ENCODE data around the gene EDEM2. TPM values are rescaled to one million over a fixed set of nuclear protein-coding genes. Genes with fewer than 3 reads are reported as not detected.

Gene EDEM2
- total and polyA plus RNA-seq, 10 donors: 18.3 to 37.5 (median 32.2) TPM

DNA sequence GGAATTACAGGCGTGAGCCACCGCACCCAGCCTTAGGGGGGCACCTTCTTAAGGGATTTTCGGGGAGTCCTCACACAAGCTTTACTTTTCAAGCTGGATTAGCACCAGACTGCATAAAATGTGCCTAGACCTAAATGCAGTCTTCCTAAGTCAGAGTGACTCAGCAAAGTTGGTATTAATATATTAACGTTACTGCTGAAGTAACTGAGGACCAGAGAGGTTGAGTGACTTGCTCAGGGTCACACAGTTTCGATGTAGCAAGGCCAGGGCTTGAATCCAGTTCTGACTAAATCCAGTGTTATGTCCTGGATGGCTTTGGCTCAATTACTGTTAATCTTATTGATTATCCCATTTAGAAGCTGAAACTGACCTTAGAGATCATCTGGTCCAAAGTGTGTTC lies 13.4 kb downstream of the EDEM2 start:
- intact Hi-C loops (cut with DNase I; ENCODE audit: low total_unique reads): no loop called here
- 87 to 92% (median 88%) methylated on average over 5 of the region's 5 CpGs for WGBS, 5 donors
- no peak overlapping the region for H3K27ac ChIP-seq
- H3K9me3 ChIP-seq: no peaks in the 10 kb centered on the region
- TF ChIP-seq POLR2AphosphoS5 (IDR thresholded peaks at IDR 0.05) (no peak), POLR2A (IDR thresholded peaks at IDR 0.05) (no peak)
- TF ChIP-seq, protein P1, sequence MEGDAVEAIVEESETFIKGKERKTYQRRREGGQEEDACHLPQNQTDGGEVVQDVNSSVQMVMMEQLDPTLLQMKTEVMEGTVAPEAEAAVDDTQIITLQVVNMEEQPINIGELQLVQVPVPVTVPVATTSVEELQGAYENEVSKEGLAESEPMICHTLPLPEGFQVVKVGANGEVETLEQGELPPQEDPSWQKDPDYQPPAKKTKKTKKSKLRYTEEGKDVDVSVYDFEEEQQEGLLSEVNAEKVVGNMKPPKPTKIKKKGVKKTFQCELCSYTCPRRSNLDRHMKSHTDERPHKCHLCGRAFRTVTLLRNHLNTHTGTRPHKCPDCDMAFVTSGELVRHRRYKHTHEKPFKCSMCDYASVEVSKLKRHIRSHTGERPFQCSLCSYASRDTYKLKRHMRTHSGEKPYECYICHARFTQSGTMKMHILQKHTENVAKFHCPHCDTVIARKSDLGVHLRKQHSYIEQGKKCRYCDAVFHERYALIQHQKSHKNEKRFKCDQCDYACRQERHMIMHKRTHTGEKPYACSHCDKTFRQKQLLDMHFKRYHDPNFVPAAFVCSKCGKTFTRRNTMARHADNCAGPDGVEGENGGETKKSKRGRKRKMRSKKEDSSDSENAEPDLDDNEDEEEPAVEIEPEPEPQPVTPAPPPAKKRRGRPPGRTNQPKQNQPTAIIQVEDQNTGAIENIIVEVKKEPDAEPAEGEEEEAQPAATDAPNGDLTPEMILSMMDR (IDR thresholded peaks at IDR 0.05 in 8 of 11, conservative IDR thresholded peaks at IDR 0.05 in 3 of 11): no peak
- peaks cover 0 to 31% (median 14%) of the 10 kb centered on the region in 6 donors for H3K4me1 ChIP-seq
- DNase-seq: no peak
- no peak overlapping the region for H3K4me3 ChIP-seq
- peaks cover 0 to 100% (median 91%) of the 10 kb centered on the region in 6 donors for H3K36me3 ChIP-seq
- no peaks in the 10 kb centered on the region for H3K27me3 ChIP-seq (replicated peaks in 1 of 7)

DNA sequence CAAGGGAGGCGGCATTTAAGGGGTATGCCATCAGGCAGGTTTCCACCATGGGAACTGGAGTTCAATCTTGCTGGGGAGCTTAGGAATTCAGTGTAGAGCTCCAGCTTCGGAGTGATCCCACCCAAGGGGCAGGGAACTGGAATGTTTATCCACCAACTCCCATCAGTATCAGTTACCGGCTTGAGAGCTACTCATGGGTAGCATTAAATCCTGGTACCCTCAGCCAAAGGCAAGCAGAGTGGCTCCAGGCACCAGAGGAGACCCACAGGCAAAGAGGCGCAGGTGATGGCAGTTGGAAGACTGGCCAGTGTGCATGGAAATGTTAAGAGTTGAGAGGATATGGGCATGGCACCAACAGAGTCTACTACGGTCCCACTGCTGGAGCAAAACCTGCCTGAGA lies 14.1 kb downstream of the EDEM2 start:
- no peaks in the 10 kb centered on the region for H3K9me3 ChIP-seq
- H3K27me3 ChIP-seq (replicated peaks in 1 of 7): no peaks in the 10 kb centered on the region
- no peak for DNase-seq
- H3K4me3 ChIP-seq: no peak overlapping the region
- H3K36me3 ChIP-seq: peaks cover 0 to 100% (median 87%) of the 10 kb centered on the region in 6 donors
- TF ChIP-seq POLR2A (IDR thresholded peaks at IDR 0.05) (no peak), POLR2AphosphoS5 (IDR thresholded peaks at IDR 0.05) (no peak)
- TF ChIP-seq, protein P1 (IDR thresholded peaks at IDR 0.05 in 8 of 11, conservative IDR thresholded peaks at IDR 0.05 in 3 of 11): no peak
- WGBS, 5 donors: 88 to 99% (median 98%) methylated on average over 4 to 5 of the region's 5 CpGs
- H3K4me1 ChIP-seq: peaks cover 0 to 31% (median 15%) of the 10 kb centered on the region in 6 donors
- H3K27ac ChIP-seq: no peak overlapping the region
- intact Hi-C loops (cut with DNase I; ENCODE audit: low total_unique reads): no loop called here

DNA sequence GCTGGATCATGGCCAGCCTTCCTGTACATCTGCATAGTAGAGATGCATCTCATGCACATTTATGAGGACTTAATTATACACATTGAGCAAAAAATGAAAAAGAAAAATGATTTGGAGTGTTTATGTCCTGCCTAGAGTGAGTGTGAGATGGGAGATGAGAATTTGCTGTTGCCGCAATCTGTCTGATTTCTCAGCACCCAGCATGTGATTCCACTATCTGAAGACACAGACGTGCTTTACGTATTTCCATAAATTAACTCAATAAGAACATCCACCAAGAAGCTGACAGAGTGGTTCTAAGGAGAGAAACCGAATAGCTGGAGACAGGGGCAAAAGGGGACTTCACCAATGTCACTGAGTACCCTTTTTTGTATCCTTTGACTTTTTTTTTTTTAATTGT lies 15.2 kb downstream of the EDEM2 start:
- H3K27me3 ChIP-seq (replicated peaks in 1 of 7): no peaks in the 10 kb centered on the region
- H3K4me1 ChIP-seq: peaks cover 0 to 31% (median 15%) of the 10 kb centered on the region in 6 donors
- H3K9me3 ChIP-seq: no peaks in the 10 kb centered on the region
- intact Hi-C loops (cut with DNase I; ENCODE audit: low total_unique reads): no loop called here
- DNase-seq: no peak
- H3K4me3 ChIP-seq: no peak overlapping the region
- H3K36me3 ChIP-seq: peaks cover 0 to 100% (median 85%) of the 10 kb centered on the region in 6 donors
- 90 to 99% (median 93%) methylated on average over 4 of the region's 4 CpGs for WGBS, 5 donors
- no peak for TF ChIP-seq POLR2AphosphoS5 (IDR thresholded peaks at IDR 0.05)
- no peak for TF ChIP-seq POLR2A (IDR thresholded peaks at IDR 0.05)
- TF ChIP-seq, protein P1 (IDR thresholded peaks at IDR 0.05 in 8 of 11, conservative IDR thresholded peaks at IDR 0.05 in 3 of 11): no peak
- no peak overlapping the region for H3K27ac ChIP-seq

DNA sequence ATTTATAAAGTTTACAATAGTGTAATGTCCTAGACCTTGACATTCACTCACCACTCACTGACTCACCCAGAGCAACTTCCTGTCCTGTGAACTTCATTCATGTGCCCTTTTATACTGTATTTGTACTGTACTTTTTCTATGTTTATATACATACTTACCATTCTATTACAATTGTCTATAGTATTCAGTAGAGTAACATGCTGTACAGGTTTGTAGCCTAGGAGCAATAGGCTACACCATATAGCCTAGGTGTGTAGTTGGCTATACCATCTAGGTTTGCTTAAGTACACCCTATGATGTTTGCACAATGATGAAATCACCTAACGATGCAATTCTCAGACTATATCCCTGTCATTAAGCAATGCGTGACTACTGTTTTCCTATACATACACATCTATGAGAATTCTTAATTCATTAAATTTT lies 17.5 kb downstream of the EDEM2 start:
- no peak for DNase-seq
- Histone ChIP-seq H3K27ac (peak overlapping the region in 2 of 8 donors; percentile 13 to 28), H3K36me3 (peaks cover 0 to 100% (median 91%) of the 10 kb centered on the region in 6 donors), H3K4me3 (no peak overlapping the region), H3K4me1 (peaks cover 0 to 24% (median 8%) of the 10 kb centered on the region in 6 donors), H3K27me3 (replicated peaks in 1 of 7) (no peaks in the 10 kb centered on the region), H3K9me3 (no peaks in the 10 kb centered on the region)
- intact Hi-C loops (cut with DNase I; ENCODE audit: low total_unique reads): no loop called here
- 62 to 86% (median 65%) methylated on average over 2 of the region's 2 CpGs for WGBS, 5 donors
- TF ChIP-seq POLR2A (IDR thresholded peaks at IDR 0.05): no peak
- TF ChIP-seq, protein P1 (IDR thresholded peaks at IDR 0.05 in 8 of 11, conservative IDR thresholded peaks at IDR 0.05 in 3 of 11): no peak
- TF ChIP-seq POLR2AphosphoS5 (IDR thresholded peaks at IDR 0.05): no peak
